ENCODE results near the gene EMP2. TPM values are rescaled to one million over a fixed set of nuclear protein-coding genes. Genes with fewer than 3 reads are reported as not detected.
"Not testable (repeated sequence)": the region's sequence is repeated elsewhere in the genome, so short reads cannot be mapped to it uniquely, and the experiment has no call there.

The EMP2 gene
- total RNA-seq, 1 donor from 2014 or later, result 51.1 TPM

DNA sequence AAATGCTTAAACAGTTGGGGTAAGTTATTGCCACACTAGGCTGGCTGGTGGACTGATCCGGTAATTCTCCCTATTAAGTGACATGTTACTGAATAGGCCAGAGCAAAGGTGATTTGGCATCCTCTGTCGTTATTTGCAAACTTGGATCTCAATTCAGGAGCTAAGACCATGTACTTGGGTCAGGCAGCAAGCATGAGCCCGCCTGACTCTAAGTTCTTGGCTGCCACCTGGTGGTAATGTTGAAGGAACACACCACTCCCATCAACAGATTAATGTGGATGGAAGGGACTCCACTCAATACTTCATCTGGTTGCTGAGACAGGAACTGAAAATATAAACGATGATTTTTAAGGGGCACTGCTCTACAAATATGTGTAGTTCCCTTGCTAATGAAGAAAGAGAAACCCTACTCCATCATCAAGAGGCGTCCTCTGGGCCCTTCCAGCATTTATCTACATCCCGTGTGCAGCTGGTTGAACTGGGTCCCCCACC is 70.8 kb downstream of the EMP2 start:
- no peak for DNase-seq (ENCODE audit: low spot score)
- intact Hi-C loops (cut with DNase I), result loop anchor here (2.0 kb wide), 2 partner anchors 195 to 253 kb away; no protein-coding TSS in a partner anchor

GRCh38 chr16:10505286-10505685 is 75.1 kb downstream of the EMP2 start:
- intact Hi-C loops (cut with DNase I); DNase-seq (ENCODE audit: low spot score): not testable (repeated sequence)

- DNase-seq (ENCODE audit: low spot score), result no peak
- intact Hi-C loops (cut with DNase I), result no loop called here
Observed at GRCh38 chr16:10504404-10504885, 76.0 kb downstream of the EMP2 start.

GRCh38 chr16:10502776-10503175 is 77.6 kb downstream of the EMP2 start:
- DNase-seq (ENCODE audit: low spot score), result no peak
- intact Hi-C loops (cut with DNase I), result no loop called here

GRCh38 chr16:10501016-10501607 is 79.3 kb downstream of the EMP2 start:
- no peak for DNase-seq (ENCODE audit: low spot score)
- intact Hi-C loops (cut with DNase I), result no loop called here

DNA sequence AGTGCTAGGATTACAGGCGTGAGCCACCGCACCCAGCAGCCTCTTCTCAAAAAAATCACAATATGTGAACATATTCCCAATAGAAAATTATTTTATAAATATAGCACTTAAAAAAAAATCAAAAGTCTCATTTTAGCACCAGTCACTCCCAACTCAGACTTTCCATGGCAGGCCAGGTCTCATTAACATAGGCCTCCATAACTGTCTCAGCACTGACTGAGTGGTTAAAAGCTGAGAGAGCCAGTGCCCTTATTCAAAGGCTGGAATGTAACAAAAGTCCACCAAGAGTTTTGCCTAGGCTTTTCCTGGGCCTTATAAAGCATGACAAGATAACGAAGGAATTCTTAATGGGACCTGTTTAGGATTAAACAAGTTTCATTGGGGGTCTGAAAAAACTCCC is 79.8 kb downstream of the EMP2 start:
- intact Hi-C loops (cut with DNase I), result no loop called here
- DNase-seq (ENCODE audit: low spot score), result no peak

- no peak for DNase-seq (ENCODE audit: low spot score)
- intact Hi-C loops (cut with DNase I), result no loop called here
Observed at GRCh38 chr16:10497132-10498101, 83.0 kb downstream of the EMP2 start.

- intact Hi-C loops (cut with DNase I), result no loop called here
- no peak for DNase-seq (ENCODE audit: low spot score)
Observed at GRCh38 chr16:10495031-10495345, 85.4 kb downstream of the EMP2 start.

DNA sequence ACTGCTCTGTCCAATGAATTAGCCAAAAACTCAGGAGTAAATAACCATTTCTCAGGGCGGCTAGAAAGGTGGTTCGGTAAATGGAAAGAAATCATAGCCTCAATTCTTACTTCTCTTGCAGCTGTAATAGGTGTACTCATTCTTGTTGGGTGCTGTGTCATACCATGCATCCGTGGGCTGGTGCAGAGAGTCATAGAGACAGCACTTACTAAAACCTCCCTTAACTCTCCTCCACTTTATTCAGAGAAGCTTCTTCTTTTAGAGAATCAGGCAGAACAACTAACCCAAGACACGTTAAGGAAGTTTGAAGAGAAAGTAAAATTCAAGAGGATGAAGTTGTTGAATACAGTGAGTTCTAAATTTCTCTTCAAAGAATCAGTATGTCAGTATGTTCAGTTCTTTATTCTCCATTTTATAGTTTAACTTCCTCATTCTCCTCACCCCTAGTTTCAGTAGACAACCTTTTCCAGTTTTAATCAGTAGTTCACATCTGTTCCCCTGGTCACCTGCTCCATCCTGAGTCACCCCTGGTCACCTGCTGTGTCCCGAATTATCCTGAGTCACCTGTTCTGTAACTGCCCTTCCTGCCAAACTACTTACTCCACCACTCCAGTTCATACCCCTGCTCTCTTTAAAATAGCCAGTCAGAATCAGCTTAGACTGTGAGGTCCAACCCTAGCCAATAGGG is 85.9 kb downstream of the EMP2 start:
- intact Hi-C loops (cut with DNase I), result no loop called here
- no peak for DNase-seq (ENCODE audit: low spot score)

DNA sequence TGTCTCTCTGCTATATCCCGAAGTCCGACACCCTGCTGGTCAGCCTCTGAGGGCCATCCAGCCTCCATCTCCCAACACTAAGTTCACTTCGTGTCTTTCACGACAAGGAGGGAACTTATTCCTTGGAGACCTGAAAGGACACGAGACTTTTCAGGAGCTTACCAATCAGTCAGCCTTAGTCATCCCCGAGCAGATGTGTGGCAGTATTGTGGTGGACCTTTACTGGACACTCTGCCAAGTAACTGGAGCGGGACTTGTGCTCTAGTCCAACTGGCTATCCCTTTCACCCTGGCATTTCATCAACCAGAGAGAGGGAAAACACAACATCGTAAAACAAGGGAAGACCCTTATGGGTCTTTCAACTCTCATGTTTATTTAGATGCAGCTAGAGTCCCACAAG is 87.1 kb downstream of the EMP2 start:
- intact Hi-C loops (cut with DNase I), result no loop called here
- no peak for DNase-seq (ENCODE audit: low spot score)

GRCh38 chr16:10490141-10490540 is 90.3 kb downstream of the EMP2 start:
- DNase-seq (ENCODE audit: low spot score), result no peak
- intact Hi-C loops (cut with DNase I), result no loop called here

- DNase-seq (ENCODE audit: low spot score), result no peak
- intact Hi-C loops (cut with DNase I), result no loop called here
Observed at GRCh38 chr16:10485698-10486382, 94.6 kb downstream of the EMP2 start.

DNA sequence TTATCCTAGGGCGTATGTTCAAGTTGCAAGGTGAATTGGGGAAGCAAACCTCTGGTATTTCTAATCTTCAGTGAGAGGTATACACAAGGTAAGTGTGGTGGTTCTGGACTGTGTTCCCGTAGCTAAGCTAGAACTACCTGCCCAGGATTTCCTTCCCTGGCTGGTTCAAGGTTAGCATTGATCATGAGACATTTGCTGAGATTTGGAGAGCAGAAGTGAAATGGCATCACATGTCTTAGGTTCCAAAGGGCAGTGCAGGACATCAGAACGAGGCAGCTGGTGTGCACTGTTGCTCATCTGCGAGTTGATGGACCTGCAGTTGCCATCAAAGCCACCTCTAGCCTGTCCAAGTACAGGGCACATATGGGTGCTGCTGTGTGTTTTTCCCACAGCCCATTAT is 95.2 kb downstream of the EMP2 start:
- intact Hi-C loops (cut with DNase I), result no loop called here

GRCh38 chr16:10480151-10480550 is 100.2 kb downstream of the EMP2 start:
- DNase-seq (ENCODE audit: low spot score), result no peak
- intact Hi-C loops (cut with DNase I), result no loop called here

More for the DNA sequence above, 95.2 kb downstream of the EMP2 start:
- no peak for DNase-seq (ENCODE audit: low spot score)

Other genes starting within 250 kb of the EMP2 start
- gene ATF7IP2, start 194.5 kb downstream of the EMP2 start, total RNA-seq, result 42.3 TPM
- gene TEKT5, start 114.3 kb upstream of the EMP2 start, total RNA-seq, result 0.22 TPM
- 44.6 TPM for gene NUBP1, start 163.2 kb upstream of the EMP2 start, total RNA-seq
- 0.13 TPM for gene TVP23A, start 238.2 kb upstream of the EMP2 start, total RNA-seq

Data from cardiac septum (tissue), 1 donor.